K562 (cell line): Measurements from ENCODE around the gene APBA2.

Experiments used
- BCL6 ChIP-seq: fragments of 250-450 bp; sonication (Bioruptor Pico); IDR thresholded peaks from 2 replicates; pipeline ENCODE4 v1.4.0; 2020
- CBX1 ChIP-seq: sonication (generic); IDR thresholded peaks from 2 replicates; pipeline ENCODE4 v1.6.1; 2016; ENCODE audit warnings: antibody characterized with exemption, low read depth, mild to moderate bottlenecking
- CTCF ChIP-seq, 3 experiments: IDR thresholded peaks in 2 of 3; conservative IDR thresholded peaks in 1 of 3; 2 replicates each; pipeline ENCODE4 v1.5.1; 2011 to 2012; ENCODE audit warnings: low read length in 3 of 3, mild to moderate bottlenecking in 3 of 3, control low read depth in 2 of 3, improper control_type of control experiment in 1 of 3, inconsistent platforms in 1 of 3, low read depth in 1 of 3, mixed read lengths in 1 of 3, moderate library complexity in 1 of 3; ENCODE audit not compliant: insufficient read depth in 2 of 3
- ELF4 ChIP-seq: fragments of 450-650 bp; formaldehyde crosslinking; IDR thresholded peaks from 2 replicates; pipeline ENCODE4 v1.4.0; 2022; ENCODE audit warnings: missing genetic modification characterization
- GABPA ChIP-seq: fragments of 200-800 bp; sonication (Bioruptor generic); conservative IDR thresholded peaks from 2 replicates; pipeline ENCODE4 v1.6.1; 2016; ENCODE audit warnings: low read depth, missing genetic modification characterization, missing compliant biosample characterization
- IFI16 ChIP-seq: fragments of 250-450 bp; sonication (Bioruptor Pico); IDR thresholded peaks from 2 replicates; pipeline ENCODE4 v2.1.2; 2022; ENCODE audit warnings: mild to moderate bottlenecking, inconsistent platforms
- JUND ChIP-seq, 2 experiments: IDR thresholded peaks; 2 replicates in 1 of 2; 3 replicates in 1 of 2; pipeline ENCODE4 v1.6.1; 2011; ENCODE audit warnings: borderline replicate concordance in 2 of 2, low read depth in 2 of 2, low read length in 2 of 2, improper control_type of control experiment in 1 of 2, missing biosample characterization in 1 of 2, missing genetic modification characterization in 1 of 2, missing genetic modification reagents in 1 of 2
- KAT7 ChIP-seq: sonication (generic); formaldehyde crosslinking; IDR thresholded peaks from 2 replicates; pipeline ENCODE4 v1.8.0; 2022; ENCODE audit warnings: missing genetic modification reagents, mild to moderate bottlenecking, borderline replicate concordance
- POLR2AphosphoS5 ChIP-seq: IDR thresholded peaks from 2 replicates; pipeline ENCODE4 v1.6.1; 2011; ENCODE audit warnings: mild to moderate bottlenecking, low read depth, low read length, moderate library complexity; ENCODE audit not compliant: control insufficient read depth, insufficient read depth
- ZNF785 ChIP-seq: fragments of 250-450 bp; sonication (Bioruptor Pico); IDR thresholded peaks from 2 replicates; pipeline ENCODE4 v1.4.0; 2020; ENCODE audit warnings: mild to moderate bottlenecking
- TF ChIP-seq, protein P1 (sequence below): fragments of 450-650 bp; formaldehyde crosslinking; IDR thresholded peaks from 2 replicates; pipeline ENCODE4 v1.4.0; 2020; ENCODE audit warnings: mild to moderate bottlenecking, moderate library complexity

DNA sequence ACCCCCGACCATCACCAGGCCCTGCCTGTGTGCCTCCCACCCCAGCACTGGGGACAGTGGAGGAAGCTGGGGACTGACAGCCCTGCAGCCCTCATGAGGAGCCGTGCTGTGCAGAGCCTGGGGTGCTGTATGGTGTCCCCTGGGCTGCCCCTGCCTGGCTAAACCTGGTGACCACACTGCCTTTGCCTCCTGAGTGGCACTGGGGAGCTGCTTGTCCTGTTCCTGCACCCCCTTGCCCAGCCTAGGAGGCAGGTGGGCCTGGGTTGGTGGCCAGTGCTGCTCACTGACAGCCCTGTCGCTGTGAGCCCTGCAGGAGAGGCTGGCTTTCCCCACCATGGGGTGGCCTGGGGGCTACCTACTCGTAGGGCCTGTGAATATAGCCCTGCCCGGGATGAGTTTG is 224.4 kb downstream of the APBA2 start:
- TF ChIP-seq CBX1 (no peak), KAT7 (CRISPR knock-in tag) (no peak), GABPA (tag) (no peak), POLR2AphosphoS5 (no peak), ELF4 (CRISPR knock-in tag) (no peak), JUND (IDR thresholded peaks at IDR 0.05; ENCODE audit: borderline replicate concordance, low read depth, low read length) (no peak), JUND (tag; IDR thresholded peaks at IDR 0.05; ENCODE audit: borderline replicate concordance, low read depth, low read length) (no peak), IFI16 (CRISPR knock-in tag) (no peak), ZNF785 (CRISPR knock-in tag) (no peak), BCL6 (no peak), CTCF (IDR thresholded peaks at IDR 0.05 in 2 of 3, conservative IDR thresholded peaks at IDR 0.05 in 1 of 3; ENCODE audit: insufficient read depth in 2 of 3, low read depth in 1 of 3, low read length in 3 of 3) (no peak)
- TF ChIP-seq, protein P1, sequence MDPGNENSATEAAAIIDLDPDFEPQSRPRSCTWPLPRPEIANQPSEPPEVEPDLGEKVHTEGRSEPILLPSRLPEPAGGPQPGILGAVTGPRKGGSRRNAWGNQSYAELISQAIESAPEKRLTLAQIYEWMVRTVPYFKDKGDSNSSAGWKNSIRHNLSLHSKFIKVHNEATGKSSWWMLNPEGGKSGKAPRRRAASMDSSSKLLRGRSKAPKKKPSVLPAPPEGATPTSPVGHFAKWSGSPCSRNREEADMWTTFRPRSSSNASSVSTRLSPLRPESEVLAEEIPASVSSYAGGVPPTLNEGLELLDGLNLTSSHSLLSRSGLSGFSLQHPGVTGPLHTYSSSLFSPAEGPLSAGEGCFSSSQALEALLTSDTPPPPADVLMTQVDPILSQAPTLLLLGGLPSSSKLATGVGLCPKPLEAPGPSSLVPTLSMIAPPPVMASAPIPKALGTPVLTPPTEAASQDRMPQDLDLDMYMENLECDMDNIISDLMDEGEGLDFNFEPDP (CRISPR knock-in tag): no peak
